A549 (cell line): ENCODE results near the gene EXT2. TPM values are rescaled to one million over a fixed set of nuclear protein-coding genes. Genes with fewer than 3 reads are reported as not detected.

ENCODE experiments used
- ATAC-seq, 2 experiments: fragments of 200-7000 bp in 1 of 2; fragments of >200 bp in 1 of 2; cut with Nextera tagmentation in 1 of 2; cut with Tn5 transposase in 1 of 2; 3 replicates each; pipeline versions ENCODE4 v1.8.0 to v1.9.1; 2018 to 2020; ENCODE audit warnings: mild to moderate bottlenecking in 1 of 2, moderate library complexity in 1 of 2
- CTCF ChIA-PET: fragments of 300-600 bp; sonication (Branson Sonifier 250); formaldehyde crosslinking; extraction: SDS; loops from one replicate; lab custom pipeline; 2021; ENCODE audit warnings: antibody characterized with exemption, inconsistent platforms; lab: Yijun Ruan, JAX
- POLR2A ChIA-PET: fragments of 350-600 bp; formaldehyde crosslinking; extraction: SDS; loops from one replicate; lab custom pipeline; 2021; ENCODE audit warnings: antibody characterized with exemption, inconsistent platforms; lab: Yijun Ruan, JAX
- DNase-seq, 2 experiments: peaks; one replicate each; pipeline versions ENCODE4 v3.0.0 to v3.0.0-alpha.2; 2011 to 2016; ENCODE audit warnings: low read depth in 1 of 2, low spot score in 1 of 2
- FAIRE-seq: peaks from 2 replicates; lab custom pipeline; 2011; peaks lifted over from hg19 to GRCh38; lab: Jason Lieb, UNC
- H3K27ac ChIP-seq, 2 experiments: fragments of >200 bp; sonication (Bioruptor Twin); formaldehyde crosslinking; 3 replicates each; pipeline ENCODE4 v1.5.1; 2016 to 2017
- H3K4me1 ChIP-seq: fragments of >200 bp; sonication (Bioruptor Twin); formaldehyde crosslinking; 3 replicates; pipeline ENCODE4 v1.6.1; 2016
- H3K4me2 ChIP-seq: fragments of >200 bp; sonication (Bioruptor Twin); formaldehyde crosslinking; 3 replicates; pipeline ENCODE4 v1.6.1; 2016
- H3K4me3 ChIP-seq: fragments of >200 bp; sonication (Bioruptor Twin); formaldehyde crosslinking; 3 replicates; pipeline ENCODE4 v1.5.1; 2016
- H3K9me3 ChIP-seq: fragments of >200 bp; sonication (Bioruptor Twin); formaldehyde crosslinking; 3 replicates; pipeline ENCODE4 v1.6.1; 2016
- ATOH8 ChIP-seq: fragments of 250-450 bp; sonication (Bioruptor Pico); IDR thresholded peaks from 2 replicates; pipeline ENCODE4 v1.5.0; 2020; ENCODE audit warnings: low read depth, mild to moderate bottlenecking, moderate library complexity
- BHLHE40 ChIP-seq: IDR thresholded peaks from 2 replicates; pipeline ENCODE4 v1.6.1; 2012; ENCODE audit warnings: low read depth, low read length, inconsistent platforms
- CBX2 ChIP-seq: fragments of 200-600 bp; sonication (generic); IDR thresholded peaks from 2 replicates; pipeline ENCODE4 v1.6.1; 2016; ENCODE audit warnings: low read depth, mild to moderate bottlenecking, borderline replicate concordance
- EHMT2 ChIP-seq: fragments of 200-600 bp; sonication (generic); IDR thresholded peaks from 2 replicates; pipeline ENCODE4 v1.6.1; 2016; ENCODE audit warnings: antibody characterized with exemption, low read depth, mild to moderate bottlenecking, moderate library complexity
- FOSL2 ChIP-seq, 2 experiments: fragments of 450-650 bp in 1 of 2; fragments of >200 bp in 1 of 2; sonication (Bioruptor Twin) in 1 of 2; formaldehyde crosslinking; IDR thresholded peaks; 2 replicates each; pipeline versions ENCODE4 v1.5.0 to v1.6.1; 2016 to 2020; ENCODE audit warnings: mild to moderate bottlenecking in 1 of 2, moderate library complexity in 1 of 2
- FOXS1 ChIP-seq: fragments of 250-450 bp; sonication (Bioruptor Pico); IDR thresholded peaks from 2 replicates; pipeline ENCODE4 v1.5.0; 2020; ENCODE audit warnings: mild to moderate bottlenecking, moderate library complexity
- HEYL ChIP-seq: fragments of 250-450 bp; sonication (Bioruptor Pico); IDR thresholded peaks from 2 replicates; pipeline ENCODE4 v1.8.0; 2021; ENCODE audit warnings: mild to moderate bottlenecking, moderate library complexity
- HOXB13 ChIP-seq: fragments of 250-450 bp; sonication (Bioruptor Pico); IDR thresholded peaks from 2 replicates; pipeline ENCODE4 v1.5.0; 2020; ENCODE audit warnings: low read depth, mild to moderate bottlenecking, moderate library complexity
- HOXB5 ChIP-seq: fragments of 250-450 bp; sonication (Bioruptor Pico); IDR thresholded peaks from 2 replicates; pipeline ENCODE4 v1.5.0; 2020; ENCODE audit warnings: mild to moderate bottlenecking, moderate library complexity
- JUN ChIP-seq, 2 experiments: fragments of >200 bp; sonication (Bioruptor Twin); formaldehyde crosslinking; IDR thresholded peaks; 2 replicates in 1 of 2; 3 replicates in 1 of 2; pipeline ENCODE4 v1.6.1; 2016 to 2017
- NFE2L2 ChIP-seq: fragments of 150-350 bp; conservative IDR thresholded peaks from 2 replicates; pipeline ENCODE4 v1.6.1; 2014; ENCODE audit warnings: low read length
- PHF8 ChIP-seq: fragments of 200-600 bp; sonication (generic); IDR thresholded peaks from 2 replicates; pipeline ENCODE4 v1.6.1; 2016; ENCODE audit warnings: low read depth, mild to moderate bottlenecking, antibody characterized with exemption, moderate library complexity, borderline replicate concordance
- POLR2AphosphoS2 ChIP-seq: conservative IDR thresholded peaks from 2 replicates; pipeline ENCODE4 v1.6.1; 2012; ENCODE audit warnings: low read length, improper control_type of control experiment, inconsistent platforms
- RNF2 ChIP-seq: fragments of 200-600 bp; sonication (generic); IDR thresholded peaks from 2 replicates; pipeline ENCODE4 v1.6.1; 2016; ENCODE audit warnings: low read depth, mild to moderate bottlenecking, antibody characterized with exemption, moderate library complexity, borderline replicate concordance
- ZC3H11A ChIP-seq: fragments of 450-650 bp; IDR thresholded peaks from 2 replicates; pipeline ENCODE4 v1.6.1; 2014; ENCODE audit warnings: antibody characterized with exemption, mild to moderate bottlenecking
- ZNF302 ChIP-seq: fragments of 250-450 bp; sonication (Bioruptor Pico); IDR thresholded peaks from 2 replicates; pipeline ENCODE4 v1.9.0; 2021; ENCODE audit warnings: inconsistent platforms, mild to moderate bottlenecking, moderate library complexity
- WGBS: methylation state at CpG from one replicate; pipeline ENCODE4 v1.1.6; 2017; ENCODE audit errors: missing lambda C conversion rate; 5-methylcytosine and 5-hydroxymethylcytosine counted together
- polyA plus RNA-seq, 4 experiments: library from polyadenylated mRNA; depleted of rRNA in 3 of 4; stranded (reverse); fragments of >200 nt; fragmentation: RNase III in 1 of 4; extraction: RNeasy Plus Mini Kit Qiagen cat#74134 plus additional on column Dnase treatment in 1 of 4; gene quantifications; 2 replicates in 3 of 4; 3 replicates in 1 of 4; pipeline ENCODE4 v1.2.3, GENCODE V29; 2011 to 2017
- TF ChIP-seq, protein P1 (sequence below): fragments of 250-450 bp; sonication (Bioruptor Pico); IDR thresholded peaks from 2 replicates; pipeline ENCODE4 v1.5.0; 2021; ENCODE audit warnings: mild to moderate bottlenecking, moderate library complexity, borderline replicate concordance

EXT2 gene
- polyA plus RNA-seq, 2 of the 4 experiments (the other 2 are of a cell fraction): 56.5 to 77.3 TPM

DNA sequence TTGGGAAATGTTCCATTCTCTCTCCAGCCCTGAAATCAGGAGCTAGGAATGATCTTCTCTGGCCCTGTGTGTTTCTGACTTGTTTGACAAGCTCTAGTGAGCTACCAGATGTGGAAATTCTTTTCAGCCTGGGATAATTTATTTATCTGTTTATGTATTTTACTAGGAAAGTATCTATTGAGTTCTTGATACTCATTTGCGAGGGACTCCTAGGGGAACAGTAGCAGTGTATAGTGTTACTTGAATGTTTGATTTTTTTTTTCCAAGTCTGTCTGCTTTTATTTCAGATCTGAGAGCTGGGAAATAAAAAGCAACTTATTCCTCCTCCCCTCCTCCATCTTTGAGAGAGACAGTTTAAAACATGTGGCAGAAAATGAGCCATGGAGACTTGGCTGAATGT, 122.0 kb downstream of the EXT2 start:
- no peak overlapping the region for H3K4me3 ChIP-seq
- WGBS: 97% methylated on average over 1 of the region's 1 CpG
- ATAC-seq (no peak), DNase-seq (no peak), FAIRE-seq (no peak)
- H3K4me1 ChIP-seq: no peaks in the 10 kb centered on the region
- no peak overlapping the region for H3K4me2 ChIP-seq
- CTCF ChIA-PET: interaction anchor here (1.3 to 1.4 kb wide), 2 partner anchors 10 kb away, joined by 3 to 4 read pairs; no protein-coding TSS in a partner anchor
- H3K9me3 ChIP-seq: no peaks in the 10 kb centered on the region
- no peak overlapping the region for H3K27ac ChIP-seq
- POLR2A ChIA-PET: no interaction called here
- TF ChIP-seq NFE2L2 (no peak), PHF8 (no peak), HOXB5 (no peak), ZC3H11A (no peak), CBX2 (no peak), HOXB13 (no peak), HEYL (CRISPR knock-in tag) (no peak), FOSL2 (IDR thresholded peaks at IDR 0.05) (no peak), FOSL2 (CRISPR knock-in tag; IDR thresholded peaks at IDR 0.05) (no peak)
- TF ChIP-seq, protein P1, sequence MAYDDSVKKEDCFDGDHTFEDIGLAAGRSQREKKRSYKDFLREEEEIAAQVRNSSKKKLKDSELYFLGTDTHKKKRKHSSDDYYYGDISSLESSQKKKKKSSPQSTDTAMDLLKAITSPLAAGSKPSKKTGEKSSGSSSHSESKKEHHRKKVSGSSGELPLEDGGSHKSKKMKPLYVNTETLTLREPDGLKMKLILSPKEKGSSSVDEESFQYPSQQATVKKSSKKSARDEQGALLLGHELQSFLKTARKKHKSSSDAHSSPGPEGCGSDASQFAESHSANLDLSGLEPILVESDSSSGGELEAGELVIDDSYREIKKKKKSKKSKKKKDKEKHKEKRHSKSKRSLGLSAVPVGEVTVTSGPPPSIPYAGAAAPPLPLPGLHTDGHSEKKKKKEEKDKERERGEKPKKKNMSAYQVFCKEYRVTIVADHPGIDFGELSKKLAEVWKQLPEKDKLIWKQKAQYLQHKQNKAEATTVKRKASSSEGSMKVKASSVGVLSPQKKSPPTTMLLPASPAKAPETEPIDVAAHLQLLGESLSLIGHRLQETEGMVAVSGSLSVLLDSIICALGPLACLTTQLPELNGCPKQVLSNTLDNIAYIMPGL: no peak
- TF ChIP-seq, all 56 proteins: peak for 0

- DNase-seq: no peak
- H3K27ac ChIP-seq: no peak overlapping the region
- no peaks in the 10 kb centered on the region for H3K9me3 ChIP-seq
- no peak for FAIRE-seq
- CTCF ChIA-PET: interaction anchor here (0.8 kb wide), 1 partner anchor 12 kb away, joined by 3 read pairs; no protein-coding TSS in a partner anchor
- no peak for ATAC-seq
- POLR2A ChIA-PET: no interaction called here
- H3K4me3 ChIP-seq: no peak overlapping the region
- 86% methylated on average over 4 of the region's 4 CpGs for WGBS
- no peak overlapping the region for H3K4me2 ChIP-seq
- TF ChIP-seq EHMT2 (no peak), ZC3H11A (no peak), RNF2 (no peak), PHF8 (no peak), POLR2AphosphoS2 (no peak), ATOH8 (CRISPR knock-in tag) (no peak), JUN (IDR thresholded peaks at IDR 0.05) (no peak), NFE2L2 (no peak), ZNF302 (CRISPR knock-in tag) (no peak), HEYL (CRISPR knock-in tag) (no peak), FOXS1 (CRISPR knock-in tag) (no peak), BHLHE40 (no peak)
- TF ChIP-seq, protein P1: no peak
- peaks cover 7% of the 10 kb centered on the region for H3K4me1 ChIP-seq
Measured at GRCh38 chr11:44219830-44220796, 124.6 kb downstream of the EXT2 start.
